RWPE1 (cell line): Measurements from ENCODE around the gene IFIT1B.

Experiments
- CTCF ChIA-PET: fragments of 350-600 bp; sonication (Branson Sonifier 250); formaldehyde crosslinking; extraction: SDS; loops from one replicate; lab custom pipeline; 2021; lab: Yijun Ruan, JAX
- POLR2A ChIA-PET: fragments of 400-600 bp; formaldehyde crosslinking; extraction: SDS; loops from one replicate; lab custom pipeline; 2020; ENCODE audit warnings: antibody characterized with exemption; ENCODE audit not compliant: low non-redundant PET; lab: Yijun Ruan, JAX
- DNase-seq: peaks from one replicate; pipeline ENCODE4 v3.0.0; 2012; ENCODE audit warnings: low spot score
- H3K27ac ChIP-seq: fragments of 450-650 bp; 2 replicates; pipeline ENCODE4 v1.5.1; 2017
- TF ChIP-seq, protein P1 (sequence below): fragments of 450-650 bp; conservative IDR thresholded peaks from 2 replicates; pipeline ENCODE4 v1.5.1; 2017; ENCODE audit warnings: low read depth, mild to moderate bottlenecking

IFIT1B gene

GRCh38 chr10:89363729-89364442, 14.0 kb upstream of the IFIT1B start:
- no peak for DNase-seq
- H3K27ac ChIP-seq = no peak overlapping the region
- ChIA-PET POLR2A (no interaction called here), CTCF (interaction anchor here (0.5 to 0.8 kb wide), 3 partner anchors 102 to 870 kb away, joined by 3 read pairs; no protein-coding TSS in a partner anchor)
- TF ChIP-seq, protein P1, sequence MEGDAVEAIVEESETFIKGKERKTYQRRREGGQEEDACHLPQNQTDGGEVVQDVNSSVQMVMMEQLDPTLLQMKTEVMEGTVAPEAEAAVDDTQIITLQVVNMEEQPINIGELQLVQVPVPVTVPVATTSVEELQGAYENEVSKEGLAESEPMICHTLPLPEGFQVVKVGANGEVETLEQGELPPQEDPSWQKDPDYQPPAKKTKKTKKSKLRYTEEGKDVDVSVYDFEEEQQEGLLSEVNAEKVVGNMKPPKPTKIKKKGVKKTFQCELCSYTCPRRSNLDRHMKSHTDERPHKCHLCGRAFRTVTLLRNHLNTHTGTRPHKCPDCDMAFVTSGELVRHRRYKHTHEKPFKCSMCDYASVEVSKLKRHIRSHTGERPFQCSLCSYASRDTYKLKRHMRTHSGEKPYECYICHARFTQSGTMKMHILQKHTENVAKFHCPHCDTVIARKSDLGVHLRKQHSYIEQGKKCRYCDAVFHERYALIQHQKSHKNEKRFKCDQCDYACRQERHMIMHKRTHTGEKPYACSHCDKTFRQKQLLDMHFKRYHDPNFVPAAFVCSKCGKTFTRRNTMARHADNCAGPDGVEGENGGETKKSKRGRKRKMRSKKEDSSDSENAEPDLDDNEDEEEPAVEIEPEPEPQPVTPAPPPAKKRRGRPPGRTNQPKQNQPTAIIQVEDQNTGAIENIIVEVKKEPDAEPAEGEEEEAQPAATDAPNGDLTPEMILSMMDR = no peak

GRCh38 chr10:89364531-89364930, 13.3 kb upstream of the IFIT1B start:
- CTCF ChIA-PET = interaction anchor here (0.6 kb wide), 1 partner anchor 76 kb away, joined by 4 read pairs; no protein-coding TSS in a partner anchor

DNA sequence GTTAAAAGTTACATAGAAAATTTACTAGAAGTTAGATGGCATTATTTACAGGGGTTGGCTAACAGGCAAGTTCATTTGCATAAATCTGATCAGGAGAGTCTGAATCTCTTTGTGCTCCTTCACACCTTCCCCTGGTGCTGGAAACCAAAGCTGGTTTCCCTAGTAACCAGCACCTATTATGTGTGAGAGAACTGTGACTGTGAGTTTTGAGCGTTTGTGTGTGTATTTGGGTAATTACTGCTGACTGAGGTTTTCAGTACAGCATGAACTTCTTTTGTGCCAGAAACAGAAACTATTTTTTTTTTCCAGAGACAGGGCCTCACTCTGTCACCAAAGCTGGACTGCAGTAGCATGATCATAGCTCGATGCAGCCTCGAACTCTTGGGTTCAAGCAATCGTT, 10.3 kb upstream of the IFIT1B start:
- CTCF ChIA-PET = interaction anchor here (0.7 to 1.2 kb wide), 3 partner anchors 20 to 346 kb away, joined by 3 to 8 read pairs (median 4); no protein-coding TSS in a partner anchor
- POLR2A ChIA-PET = no interaction called here

More at GRCh38 chr10:89364531-89364930, 13.3 kb upstream of the IFIT1B start:
- TF ChIP-seq, protein P1 = no peak
- POLR2A ChIA-PET = no interaction called here
- DNase-seq = no peak
- no peak overlapping the region for H3K27ac ChIP-seq

GRCh38 chr10:89368129-89368528, 9.7 kb upstream of the IFIT1B start:
- TF ChIP-seq, protein P1 = no peak
- no peak for DNase-seq
- ChIA-PET POLR2A (no interaction called here), CTCF (interaction anchor here (0.7 to 1.3 kb wide), 5 partner anchors 10 to 346 kb away, joined by 3 to 8 read pairs (median 3); no protein-coding TSS in a partner anchor)
- no peak overlapping the region for H3K27ac ChIP-seq

More for the DNA sequence above, 10.3 kb upstream of the IFIT1B start:
- TF ChIP-seq, protein P1 = no peak
- H3K27ac ChIP-seq = no peak overlapping the region
- DNase-seq = no peak

DNA sequence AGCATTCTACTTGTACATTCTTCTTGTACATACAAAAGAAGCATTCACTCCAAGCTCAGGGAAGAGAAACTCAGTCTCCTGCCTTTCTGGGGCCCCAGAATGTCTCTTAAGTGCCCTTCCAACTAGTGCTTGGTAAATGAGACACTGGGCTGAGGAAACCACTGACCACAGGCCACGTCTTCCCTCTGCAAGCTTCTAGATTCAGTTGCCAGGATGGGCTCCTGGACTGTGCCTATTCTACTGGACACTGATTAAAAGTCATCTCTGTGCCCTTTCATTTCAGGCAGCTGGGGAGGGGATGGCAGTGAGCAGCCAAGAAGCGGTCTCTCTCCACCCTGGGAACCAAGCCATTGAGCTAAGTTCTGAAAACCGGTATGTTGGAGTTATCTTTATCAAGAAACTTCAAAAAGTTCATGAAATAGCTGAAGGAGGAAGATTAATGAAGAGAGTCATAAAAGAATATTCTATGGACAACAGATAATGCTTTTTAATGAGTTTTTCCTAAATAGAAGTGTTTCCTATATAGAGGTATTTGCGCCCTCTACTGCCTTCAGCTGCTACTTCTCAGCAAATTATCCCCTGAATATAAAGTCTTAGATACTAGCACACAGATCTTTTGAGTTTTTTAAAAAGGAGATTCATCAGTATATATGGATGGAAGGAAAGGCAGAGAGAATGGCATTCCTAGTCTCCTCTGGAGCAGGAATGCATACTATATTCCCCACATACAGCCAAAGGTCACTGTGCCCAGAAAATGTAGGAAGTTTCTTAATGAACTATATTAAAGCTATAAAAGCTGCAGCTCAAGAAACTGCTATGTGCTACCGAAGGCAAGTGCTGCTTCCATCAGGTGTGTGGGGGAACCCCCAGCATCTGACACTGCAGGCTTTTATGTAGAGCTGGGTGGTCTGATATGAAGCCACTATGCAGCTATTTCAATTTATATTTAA, 8.4 kb upstream of the IFIT1B start:
- DNase-seq = peak; percentile 49
- CTCF ChIA-PET = interaction anchor here (0.6 to 1.5 kb wide), 16 partner anchors 10 to 916 kb away, joined by 3 to 11 read pairs (median 3); partner anchors contain the start of genes IFIT3 and LIPA
- TF ChIP-seq, protein P1 = peak; percentile 43; the same call in 1 of the 2 replicates
- POLR2A ChIA-PET = no interaction called here
- H3K27ac ChIP-seq = no peak overlapping the region

DNA sequence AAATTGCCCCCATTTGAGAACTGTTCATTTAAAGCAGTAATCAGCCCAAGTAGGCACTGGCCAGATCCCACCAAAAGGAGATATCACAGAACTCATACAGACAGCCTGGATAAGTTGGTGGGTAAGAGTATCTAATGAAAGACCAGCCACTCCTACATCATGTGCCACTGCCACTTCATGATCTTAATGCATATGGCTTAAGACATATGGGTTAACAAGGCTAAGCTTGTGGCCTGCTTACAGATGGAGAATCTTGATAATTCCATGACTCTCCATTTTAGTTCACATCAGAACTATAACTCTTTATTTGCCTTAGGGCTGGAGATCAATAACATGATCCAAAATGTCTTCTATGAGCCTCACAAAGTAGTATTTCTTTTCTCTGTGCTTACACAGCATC, 6.8 kb upstream of the IFIT1B start:
- POLR2A ChIA-PET = no interaction called here
- TF ChIP-seq, protein P1 = no peak
- no peak overlapping the region for H3K27ac ChIP-seq
- CTCF ChIA-PET = interaction anchor here (0.7 kb wide), 1 partner anchor 448 kb away, joined by 4 read pairs; no protein-coding TSS in a partner anchor
- DNase-seq = no peak
